C4-2B (cell line): ENCODE data around the gene NSMCE3.

Experiments used
- ZFX ChIP-seq: fragments of 450-650 bp; IDR thresholded peaks from 2 replicates; pipeline ENCODE4 v1.6.1; 2017
- TF ChIP-seq, protein P1 (sequence below): fragments of 450-650 bp; conservative IDR thresholded peaks from 2 replicates; pipeline ENCODE4 v1.5.1; 2017; ENCODE audit warnings: mild to moderate bottlenecking

DNA sequence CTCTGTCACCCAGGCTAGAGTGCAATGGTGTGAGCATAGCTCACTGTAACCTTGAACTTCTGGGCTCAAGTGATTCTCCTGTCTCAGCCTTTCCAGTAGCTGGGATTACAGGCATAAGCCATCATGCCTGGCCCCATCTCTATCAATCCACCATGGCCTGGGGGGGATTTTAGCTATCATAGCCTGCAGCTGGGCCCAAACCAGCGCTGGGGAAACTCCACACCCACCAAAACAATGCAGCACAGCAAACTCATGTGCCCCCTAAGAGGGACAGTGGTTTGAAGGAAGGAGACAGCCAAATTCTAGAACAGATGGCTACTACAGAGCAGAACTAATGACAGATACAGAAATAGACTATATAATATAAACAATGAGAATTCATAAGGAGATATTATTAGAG, 13.8 kb upstream of the NSMCE3 start:
- TF ChIP-seq, protein P1, sequence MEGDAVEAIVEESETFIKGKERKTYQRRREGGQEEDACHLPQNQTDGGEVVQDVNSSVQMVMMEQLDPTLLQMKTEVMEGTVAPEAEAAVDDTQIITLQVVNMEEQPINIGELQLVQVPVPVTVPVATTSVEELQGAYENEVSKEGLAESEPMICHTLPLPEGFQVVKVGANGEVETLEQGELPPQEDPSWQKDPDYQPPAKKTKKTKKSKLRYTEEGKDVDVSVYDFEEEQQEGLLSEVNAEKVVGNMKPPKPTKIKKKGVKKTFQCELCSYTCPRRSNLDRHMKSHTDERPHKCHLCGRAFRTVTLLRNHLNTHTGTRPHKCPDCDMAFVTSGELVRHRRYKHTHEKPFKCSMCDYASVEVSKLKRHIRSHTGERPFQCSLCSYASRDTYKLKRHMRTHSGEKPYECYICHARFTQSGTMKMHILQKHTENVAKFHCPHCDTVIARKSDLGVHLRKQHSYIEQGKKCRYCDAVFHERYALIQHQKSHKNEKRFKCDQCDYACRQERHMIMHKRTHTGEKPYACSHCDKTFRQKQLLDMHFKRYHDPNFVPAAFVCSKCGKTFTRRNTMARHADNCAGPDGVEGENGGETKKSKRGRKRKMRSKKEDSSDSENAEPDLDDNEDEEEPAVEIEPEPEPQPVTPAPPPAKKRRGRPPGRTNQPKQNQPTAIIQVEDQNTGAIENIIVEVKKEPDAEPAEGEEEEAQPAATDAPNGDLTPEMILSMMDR = no peak
- TF ChIP-seq ZFX = no peak
